GM21576 (cell line): ENCODE measurements around the gene ZNF574.
A peak's percentile ranks its signal among the peaks of the same experiment; 100 is the strongest.

ENCODE experiments used
- ATAC-seq: cut with Tn5 transposase; IDR thresholded peaks from one replicate; pipeline ENCODE4 v1.9.1; 2021; ENCODE audit warnings: mild to moderate bottlenecking, moderate library complexity; ENCODE audit not compliant: unreplicated experiment

The ZNF574 gene

GRCh38 chr19:42122691-42123607 lies 47.0 kb downstream of the ZNF574 start:
- ATAC-seq, result no peak

DNA sequence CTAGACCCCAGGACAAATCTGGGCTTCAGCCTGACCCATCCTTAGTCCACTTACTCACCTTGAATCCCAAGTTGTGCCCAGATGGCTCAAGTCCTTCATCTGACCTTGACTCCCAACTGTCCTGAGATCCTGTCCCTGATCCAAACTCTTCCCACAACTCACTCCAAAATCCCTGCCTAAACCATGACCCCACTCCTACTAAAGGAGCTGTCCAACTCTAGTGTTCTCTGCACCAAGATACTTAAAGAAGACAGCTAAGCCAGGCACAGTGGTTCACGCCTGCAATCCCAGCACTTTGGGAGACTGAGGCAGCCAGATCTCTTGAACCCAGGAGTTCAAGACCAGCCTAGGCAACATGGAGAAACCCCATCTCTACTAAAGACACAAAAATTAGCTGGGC lies 47.8 kb downstream of the ZNF574 start:
- no peak for ATAC-seq

DNA sequence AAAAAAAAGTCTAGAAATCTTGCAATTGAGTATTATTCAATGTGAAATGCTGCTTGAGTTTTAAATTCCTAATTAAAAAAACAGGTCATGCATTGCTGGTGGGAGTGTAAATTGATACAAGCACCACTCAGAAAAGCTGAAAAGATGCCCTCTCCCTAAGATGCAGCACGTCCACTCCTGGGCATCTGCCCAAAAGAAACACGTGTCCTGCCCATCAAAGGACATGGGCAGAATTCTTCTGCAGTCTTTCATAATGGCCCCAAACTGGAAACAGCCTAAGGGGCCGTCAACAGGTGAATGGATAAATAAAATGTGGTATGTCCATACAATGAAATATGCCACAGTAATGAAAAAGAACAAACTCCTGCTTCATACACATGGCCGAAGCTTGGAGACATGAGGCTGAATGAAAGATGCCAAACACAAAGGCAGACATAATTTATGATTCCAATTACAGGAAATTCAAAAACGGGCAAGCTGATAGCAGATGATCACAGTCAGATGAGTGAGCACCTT lies 48.5 kb downstream of the ZNF574 start:
- ATAC-seq, result no peak

DNA sequence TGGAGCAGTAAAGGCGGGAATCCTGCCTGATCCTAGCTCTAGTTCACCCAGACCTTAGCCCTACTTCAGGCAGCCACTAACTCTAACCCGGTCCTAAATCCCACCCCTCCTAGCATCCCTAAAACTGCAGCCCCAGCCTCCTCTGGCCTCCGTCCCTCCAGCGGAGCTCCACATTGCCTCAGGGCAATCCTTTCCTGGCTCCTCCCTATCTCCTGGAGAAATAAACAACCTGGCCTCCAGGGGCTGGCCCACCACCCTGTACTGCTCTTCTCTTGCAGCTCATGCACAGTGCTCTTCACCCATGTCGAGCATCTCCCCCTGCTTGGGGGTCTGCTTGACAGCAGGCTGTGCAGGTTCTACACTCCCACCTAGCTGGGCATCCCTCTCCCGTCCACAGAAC lies 49.6 kb downstream of the ZNF574 start:
- no peak for ATAC-seq

DNA sequence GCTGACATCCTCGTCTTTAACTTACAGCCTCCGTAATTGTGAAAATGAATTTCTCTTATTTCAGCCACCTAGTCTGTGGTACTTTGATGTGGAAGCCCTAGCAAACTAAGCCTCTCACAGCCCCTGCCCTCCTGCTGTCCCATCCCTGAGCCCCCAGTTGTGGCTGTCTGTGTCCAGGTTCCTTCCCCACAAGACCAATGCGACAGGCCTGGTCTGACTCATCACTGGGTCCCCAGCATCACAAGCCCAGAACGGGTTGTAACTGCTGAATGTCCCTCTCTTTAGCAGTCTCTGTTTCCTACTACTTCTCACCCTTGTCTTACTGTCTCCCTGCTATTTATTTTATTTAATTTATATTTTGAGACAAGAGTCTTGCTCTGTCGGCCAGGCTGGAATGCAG lies 50.6 kb downstream of the ZNF574 start:
- ATAC-seq, result no peak

GRCh38 chr19:42129399-42130253 lies 53.7 kb downstream of the ZNF574 start:
- ATAC-seq, result peak; percentile 41

GRCh38 chr19:42130254-42130573 lies 54.2 kb downstream of the ZNF574 start:
- ATAC-seq, result no peak
